ENCODE data around the gene EHD1.

Gene EHD1

GRCh38 chr11:64909653-64910343 lies 31.4 kb upstream of the EHD1 start:
- DNase-seq = no peak

- DNase-seq = no peak
Observed at GRCh38 chr11:64908766-64909165, 30.3 kb upstream of the EHD1 start.

DNA sequence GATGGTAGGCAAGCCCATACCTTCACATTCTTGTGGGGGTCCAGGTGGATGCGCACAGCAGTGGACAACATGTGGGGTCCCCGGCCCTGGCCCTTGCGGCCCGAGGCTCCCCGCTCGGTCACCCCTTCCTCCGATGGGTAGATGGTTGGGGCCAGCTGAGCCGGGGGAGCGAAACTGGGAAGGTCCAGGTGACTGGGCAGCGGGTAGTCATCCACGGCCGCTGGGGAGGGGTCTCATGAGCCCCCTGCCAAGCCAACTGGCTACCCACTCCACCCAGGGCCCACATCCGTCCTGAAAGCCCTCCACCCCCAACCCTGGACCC lies 27.9 kb upstream of the EHD1 start:
- DNase-seq = no peak

GRCh38 chr11:64905516-64906313 lies 27.3 kb upstream of the EHD1 start:
- no peak for DNase-seq

DNA sequence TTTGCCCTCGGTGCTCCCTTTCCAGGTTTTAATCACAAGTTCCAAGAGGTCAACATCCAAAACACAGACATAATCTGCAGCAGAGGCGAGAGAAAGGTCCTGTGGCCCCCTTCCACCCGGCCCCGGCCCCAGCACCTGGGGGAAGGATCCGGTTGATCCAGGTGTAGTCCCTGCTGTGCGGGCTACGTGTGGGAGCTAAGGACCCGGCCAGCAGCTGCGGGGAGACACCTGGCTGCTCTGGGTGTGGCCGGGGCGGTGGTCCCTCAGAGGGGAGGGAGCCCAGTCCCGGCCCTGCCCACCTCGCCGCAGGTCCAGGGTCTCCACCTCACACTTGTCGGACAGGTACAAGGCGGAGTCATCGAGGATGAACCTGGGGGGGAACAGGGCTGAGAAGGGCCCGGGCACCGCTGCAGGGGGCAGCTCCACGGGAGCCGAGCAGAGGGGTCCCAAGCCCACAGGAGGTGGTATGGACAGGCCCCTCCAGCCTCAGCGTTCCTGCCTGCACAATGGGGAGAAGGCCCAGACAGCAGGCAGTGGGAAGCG lies 24.9 kb upstream of the EHD1 start:
- no peak for DNase-seq

- no peak for DNase-seq
Observed at GRCh38 chr11:64902102-64902900, 23.9 kb upstream of the EHD1 start.

- no peak for DNase-seq
Observed at GRCh38 chr11:64900774-64901173, 22.4 kb upstream of the EHD1 start.

DNA sequence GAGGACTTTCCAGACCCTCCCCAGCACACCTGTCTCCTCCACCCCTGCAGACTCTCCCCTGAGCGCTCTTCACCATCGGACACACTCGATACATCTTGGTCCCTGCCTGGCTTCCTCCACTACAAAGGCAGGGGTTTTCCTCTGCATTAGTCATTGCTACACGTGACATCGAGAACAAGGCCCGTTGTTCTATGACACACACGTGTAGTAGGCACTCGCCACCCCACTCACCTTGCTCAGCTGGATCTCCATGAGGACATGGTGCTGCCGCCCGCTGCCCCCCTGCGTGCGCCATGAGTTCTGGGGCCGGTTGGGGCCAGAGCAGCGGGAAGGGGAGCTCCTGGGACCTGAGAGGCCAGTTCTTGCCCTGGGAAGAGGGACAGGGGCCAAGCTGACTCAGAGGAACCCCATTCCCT lies 21.9 kb upstream of the EHD1 start:
- no peak for DNase-seq

GRCh38 chr11:64898541-64898940 lies 20.1 kb upstream of the EHD1 start:
- no peak for DNase-seq

GRCh38 chr11:64898076-64898445 lies 19.6 kb upstream of the EHD1 start:
- DNase-seq = no peak

DNA sequence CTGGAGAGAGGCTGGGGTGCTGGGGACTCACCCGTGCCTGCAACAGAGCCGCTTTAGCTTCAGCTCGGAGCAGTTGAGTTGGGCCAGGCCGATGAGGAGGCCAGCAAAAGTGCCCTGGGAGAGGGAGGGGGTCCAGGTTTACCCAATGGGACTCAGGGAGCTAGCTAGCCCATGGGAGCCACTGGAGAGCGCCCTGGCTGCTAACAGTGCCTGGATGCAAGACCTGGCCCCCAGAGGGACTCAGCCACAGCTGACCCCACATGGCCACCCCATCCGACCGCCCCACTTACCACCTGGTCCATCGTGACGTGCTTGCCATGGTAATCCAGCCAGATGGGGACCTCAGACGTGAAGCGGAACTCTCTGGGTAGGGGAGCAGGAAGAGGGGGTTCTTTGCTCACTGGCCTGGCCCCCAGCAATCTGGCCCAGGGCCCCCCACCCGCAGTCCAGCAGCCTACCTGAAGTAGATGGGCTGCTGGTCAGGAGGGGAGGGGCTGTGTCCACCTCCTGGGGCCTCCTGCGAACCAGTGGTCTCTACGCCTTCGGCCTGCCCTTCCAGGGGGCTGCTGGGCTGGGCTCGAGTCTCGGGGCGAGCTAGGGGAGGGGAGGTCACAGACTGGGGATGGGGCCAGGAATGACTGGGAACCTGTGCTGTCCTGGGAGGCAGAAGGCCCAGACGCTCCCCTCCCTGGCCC lies 19.1 kb upstream of the EHD1 start:
- no peak for DNase-seq

DNA sequence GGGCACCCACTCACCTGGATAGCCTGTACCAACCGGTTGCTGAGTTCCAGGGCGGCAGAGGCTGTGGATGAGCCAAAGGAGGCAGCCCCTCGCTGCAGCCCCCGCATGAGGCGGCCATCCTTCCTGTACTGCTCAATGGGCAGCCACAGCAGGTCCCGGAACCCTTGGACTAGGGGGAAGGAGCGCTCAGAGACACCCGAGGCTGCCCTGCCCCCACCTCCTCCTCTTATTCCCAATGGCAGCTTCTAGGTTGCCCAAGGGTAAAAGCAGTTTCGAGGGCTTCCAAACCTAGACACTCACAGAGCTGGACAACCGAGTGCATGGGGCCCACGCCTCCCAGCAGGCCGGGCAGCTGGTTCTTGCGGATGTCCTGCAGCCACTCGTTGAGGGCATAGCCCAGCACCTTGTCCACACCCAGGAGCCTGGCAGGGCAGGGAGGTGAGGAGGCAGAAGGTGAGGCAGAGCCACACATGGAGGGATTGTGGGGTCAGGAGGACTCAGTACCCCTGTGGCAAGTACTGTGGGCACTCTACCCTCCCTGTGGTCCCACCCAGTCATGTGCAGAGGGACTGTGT lies 18.1 kb upstream of the EHD1 start:
- no peak for DNase-seq

GRCh38 chr11:64894812-64895452 lies 16.5 kb upstream of the EHD1 start:
- no peak for DNase-seq

- DNase-seq = no peak
Observed at GRCh38 chr11:64894070-64894811, 15.8 kb upstream of the EHD1 start.

DNA sequence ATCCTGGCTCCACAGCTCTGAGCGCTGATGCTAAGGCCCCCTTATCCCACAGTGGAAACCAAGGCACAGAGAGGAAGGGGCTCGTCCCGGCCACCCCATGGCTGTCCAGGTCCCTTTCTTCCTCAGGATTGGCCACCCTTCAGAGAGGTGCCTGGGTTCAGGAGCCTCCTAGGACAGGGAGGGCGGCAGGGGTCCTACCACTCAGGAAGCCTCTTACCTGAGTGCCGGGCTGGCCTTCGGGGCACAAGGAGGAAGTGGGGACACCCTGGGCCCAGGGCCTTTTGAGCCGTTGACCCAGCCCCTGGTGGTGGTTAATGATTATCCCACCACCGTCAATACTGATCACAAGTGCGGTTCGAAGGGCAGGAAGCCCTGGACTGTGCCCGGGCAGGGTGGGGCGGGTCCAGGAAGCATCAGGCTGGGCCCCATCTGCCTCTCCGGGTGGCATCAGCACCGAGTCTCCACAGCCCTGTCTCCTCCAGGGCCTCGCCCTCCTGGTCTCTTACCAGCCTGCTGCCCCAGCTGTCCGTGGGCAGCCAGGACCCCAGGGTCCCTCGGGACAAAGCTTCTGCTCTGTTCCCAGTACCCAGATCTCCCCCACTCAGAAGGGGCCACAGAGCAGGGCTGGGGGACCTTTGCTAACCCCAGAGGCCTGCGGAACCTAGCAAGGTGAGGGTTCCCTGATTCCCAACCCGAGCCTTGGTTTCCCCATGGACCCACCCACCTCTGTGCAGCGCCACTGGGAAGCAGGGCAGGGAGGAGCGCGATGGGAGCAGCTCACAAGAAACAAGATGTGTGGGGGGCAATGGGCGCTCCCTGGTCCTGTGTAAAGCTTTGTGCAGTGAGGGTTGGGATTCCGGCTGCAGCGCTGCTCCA lies 15.0 kb upstream of the EHD1 start:
- DNase-seq = no peak

DNA sequence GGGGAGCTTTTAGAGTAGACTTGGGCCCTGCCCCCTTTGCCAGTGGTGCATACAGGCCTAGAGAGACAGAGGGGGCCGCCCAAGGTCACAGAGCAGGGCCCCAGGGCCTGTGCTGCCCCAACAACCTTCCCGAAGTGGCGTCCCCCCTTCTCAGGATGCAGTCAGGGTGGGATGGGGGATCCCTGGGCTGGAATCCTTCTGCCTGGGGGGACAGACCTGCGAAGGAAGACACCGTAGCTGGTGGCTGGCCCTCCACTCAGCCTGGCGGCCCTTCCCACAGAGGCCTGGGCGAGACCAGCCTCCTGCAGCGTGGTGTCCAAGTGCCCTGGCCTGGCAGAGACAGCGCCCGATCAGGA lies 14.4 kb upstream of the EHD1 start:
- no peak for DNase-seq

DNA sequence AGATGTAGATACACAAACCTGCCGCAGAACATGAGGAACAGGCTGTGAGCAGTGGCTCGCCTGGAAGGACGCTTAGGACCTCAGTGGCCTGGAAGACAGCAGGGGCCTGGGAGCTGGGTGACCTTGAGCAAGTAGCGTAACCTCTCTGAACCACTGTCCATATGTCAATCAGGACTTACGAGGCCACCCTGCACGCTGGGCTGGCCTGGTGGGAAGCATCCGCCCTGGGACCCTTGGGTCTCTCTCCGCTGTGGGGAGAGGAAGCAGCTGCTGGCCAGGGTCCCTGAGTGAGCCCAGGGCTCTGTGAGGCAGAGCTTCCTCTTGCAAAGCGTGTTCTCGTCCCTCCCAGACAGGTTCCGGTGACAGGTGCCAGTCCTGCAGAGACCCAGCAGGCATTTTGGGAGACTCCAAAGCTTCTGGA lies 14.0 kb upstream of the EHD1 start:
- DNase-seq = no peak

DNA sequence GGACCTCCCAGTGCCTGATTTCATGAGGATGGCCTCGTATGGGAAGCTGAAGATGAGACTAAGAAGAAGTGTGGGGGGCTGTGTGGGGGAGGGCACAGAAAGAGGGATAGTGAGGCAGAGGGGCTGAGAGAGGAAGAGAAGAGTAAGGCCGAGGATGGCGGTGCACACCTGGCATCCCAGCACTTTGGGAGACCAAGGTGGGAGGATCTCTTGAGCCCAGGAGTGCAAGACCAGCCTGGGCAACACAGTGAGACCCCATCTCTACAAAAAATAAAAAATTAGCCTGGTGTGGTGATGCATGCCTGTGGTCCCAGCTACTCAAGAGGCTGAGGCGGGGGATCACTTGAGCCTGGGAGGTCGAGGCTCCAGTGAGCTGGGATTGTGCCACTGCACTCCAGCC lies 13.5 kb upstream of the EHD1 start:
- DNase-seq = no peak

DNA sequence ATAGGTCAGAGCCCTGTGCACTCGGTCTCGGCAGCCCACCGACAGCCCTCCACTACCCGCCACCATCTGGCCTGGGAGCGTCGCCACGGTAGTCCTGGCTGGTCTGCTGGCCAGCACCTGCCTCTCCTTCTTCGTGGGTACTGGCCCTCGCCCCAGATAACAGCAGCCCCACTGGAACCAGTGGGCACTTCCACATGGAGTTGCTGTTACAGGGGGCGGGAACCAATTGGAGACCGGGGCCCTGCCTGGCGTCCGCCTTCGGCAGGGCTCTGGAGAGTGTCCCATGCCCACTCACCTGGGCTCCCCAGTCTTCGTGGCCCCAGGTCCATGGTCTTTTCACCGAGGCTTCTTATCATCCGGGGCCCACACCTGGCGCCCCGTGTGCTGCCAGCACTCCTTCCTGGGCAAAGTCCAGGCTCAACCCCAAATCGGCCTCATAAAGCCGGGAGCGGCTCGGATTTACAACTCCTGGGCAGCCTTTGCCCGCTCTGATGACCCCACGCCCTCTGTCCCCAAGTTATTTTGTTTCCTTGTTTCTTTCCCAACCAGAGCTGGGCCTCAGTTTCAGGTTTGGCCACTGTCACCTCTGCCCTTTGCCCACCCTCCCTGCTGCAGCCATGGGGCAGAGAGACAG lies 12.9 kb upstream of the EHD1 start:
- DNase-seq = no peak

- no peak for DNase-seq
Observed at GRCh38 chr11:64890522-64890939, 12.1 kb upstream of the EHD1 start.

All from NCI-H2227 treated with DMSO at 0.1 percent for 48 hours (cell line).